ENCODE measurements around the gene PQBP1.
"Not testable (repeated sequence)": the region's sequence is repeated elsewhere in the genome, so short reads cannot be mapped to it uniquely, and the experiment has no call there.

PQBP1 gene

DNA sequence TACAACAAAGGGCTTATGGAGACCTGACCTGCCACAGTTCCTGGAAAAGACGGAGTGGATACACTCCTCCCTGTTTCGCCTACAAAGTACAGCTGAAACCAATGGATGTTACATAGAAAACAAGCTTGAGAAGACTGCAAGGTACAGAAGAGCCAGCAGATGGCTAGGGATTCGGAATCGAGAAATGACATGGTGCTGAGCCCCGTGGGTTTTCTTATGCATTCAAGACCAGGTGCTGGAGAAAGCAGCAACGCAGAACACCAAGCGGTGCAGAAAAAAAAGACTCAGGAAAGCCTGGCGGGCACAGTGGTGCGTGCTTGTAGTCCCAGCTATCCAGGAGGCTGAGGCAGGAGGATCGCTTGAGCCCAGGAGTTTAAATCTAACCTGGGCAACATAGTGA is 14.0 kb upstream of the PQBP1 start:
- no peak overlapping the region for H3K4me3 ChIP-seq (ENCODE audit: low read length)

DNA sequence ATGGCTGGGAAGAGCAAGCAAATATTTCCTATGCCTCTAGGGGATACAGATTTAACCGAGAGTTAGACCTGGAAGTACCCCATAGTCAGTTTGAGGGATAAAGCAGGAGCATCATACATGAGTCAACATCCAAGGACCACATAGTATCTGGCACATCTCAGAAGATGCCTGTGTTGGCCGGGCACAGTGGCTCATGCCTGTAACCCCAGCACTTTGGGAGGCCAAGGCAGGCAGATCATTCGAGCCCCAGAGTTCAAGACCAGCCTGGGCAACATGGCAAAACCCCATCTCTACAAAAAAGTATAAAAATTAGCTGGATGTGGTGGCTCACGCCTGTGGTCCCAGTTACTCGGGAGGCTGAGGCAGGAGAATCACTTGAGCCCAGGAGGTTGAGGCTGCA is 11.1 kb upstream of the PQBP1 start:
- H3K4me3 ChIP-seq (ENCODE audit: low read length), result not testable (repeated sequence)

More for the DNA sequence above, 14.0 kb upstream of the PQBP1 start:
- DNase-seq (ENCODE audit: low read depth), result no peak
- TF ChIP-seq, protein P1, sequence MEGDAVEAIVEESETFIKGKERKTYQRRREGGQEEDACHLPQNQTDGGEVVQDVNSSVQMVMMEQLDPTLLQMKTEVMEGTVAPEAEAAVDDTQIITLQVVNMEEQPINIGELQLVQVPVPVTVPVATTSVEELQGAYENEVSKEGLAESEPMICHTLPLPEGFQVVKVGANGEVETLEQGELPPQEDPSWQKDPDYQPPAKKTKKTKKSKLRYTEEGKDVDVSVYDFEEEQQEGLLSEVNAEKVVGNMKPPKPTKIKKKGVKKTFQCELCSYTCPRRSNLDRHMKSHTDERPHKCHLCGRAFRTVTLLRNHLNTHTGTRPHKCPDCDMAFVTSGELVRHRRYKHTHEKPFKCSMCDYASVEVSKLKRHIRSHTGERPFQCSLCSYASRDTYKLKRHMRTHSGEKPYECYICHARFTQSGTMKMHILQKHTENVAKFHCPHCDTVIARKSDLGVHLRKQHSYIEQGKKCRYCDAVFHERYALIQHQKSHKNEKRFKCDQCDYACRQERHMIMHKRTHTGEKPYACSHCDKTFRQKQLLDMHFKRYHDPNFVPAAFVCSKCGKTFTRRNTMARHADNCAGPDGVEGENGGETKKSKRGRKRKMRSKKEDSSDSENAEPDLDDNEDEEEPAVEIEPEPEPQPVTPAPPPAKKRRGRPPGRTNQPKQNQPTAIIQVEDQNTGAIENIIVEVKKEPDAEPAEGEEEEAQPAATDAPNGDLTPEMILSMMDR (IDR thresholded peaks at IDR 0.05; ENCODE audit: insufficient read depth, low read depth, low read length, missing control alignments), result no peak

DNA sequence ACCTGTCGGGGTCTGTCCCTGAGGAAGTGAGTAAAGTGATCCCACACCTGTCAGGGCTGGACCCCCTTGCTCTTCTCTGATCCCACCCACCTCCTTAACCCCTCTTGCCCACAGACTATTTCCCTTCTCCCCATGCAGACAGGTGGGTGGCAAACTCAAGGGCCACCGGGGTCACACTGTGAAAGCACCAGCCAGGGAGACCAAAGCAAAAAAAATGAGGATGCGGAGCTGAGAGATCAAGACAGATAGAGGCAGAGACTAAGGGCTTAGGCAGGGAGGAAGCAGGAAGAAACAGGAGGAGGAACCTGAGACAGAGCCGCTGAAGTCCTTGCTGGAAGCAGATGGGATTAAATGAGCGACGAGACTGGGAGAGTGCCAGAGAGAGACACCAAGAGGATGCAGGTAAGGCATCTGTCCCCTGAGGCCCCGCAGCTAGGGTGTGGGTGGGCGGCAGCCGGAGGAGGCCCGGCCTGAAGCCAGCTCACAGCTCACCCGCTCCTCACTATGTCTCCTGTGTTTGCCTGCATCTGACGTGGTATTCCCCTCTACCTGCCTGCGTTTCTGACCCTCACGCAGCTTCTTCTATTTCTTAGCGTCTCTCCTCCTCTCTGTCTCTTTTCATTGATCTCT is 7.3 kb upstream of the PQBP1 start:
- DNase-seq (ENCODE audit: low read depth), result no peak
- TF ChIP-seq, protein P1 (IDR thresholded peaks at IDR 0.05; ENCODE audit: insufficient read depth, low read depth, low read length, missing control alignments), result no peak
- H3K4me3 ChIP-seq (ENCODE audit: low read length), result peak overlapping the region; percentile 44

More for the DNA sequence above, 11.1 kb upstream of the PQBP1 start:
- not testable (repeated sequence) for DNase-seq (ENCODE audit: low read depth)

DNA sequence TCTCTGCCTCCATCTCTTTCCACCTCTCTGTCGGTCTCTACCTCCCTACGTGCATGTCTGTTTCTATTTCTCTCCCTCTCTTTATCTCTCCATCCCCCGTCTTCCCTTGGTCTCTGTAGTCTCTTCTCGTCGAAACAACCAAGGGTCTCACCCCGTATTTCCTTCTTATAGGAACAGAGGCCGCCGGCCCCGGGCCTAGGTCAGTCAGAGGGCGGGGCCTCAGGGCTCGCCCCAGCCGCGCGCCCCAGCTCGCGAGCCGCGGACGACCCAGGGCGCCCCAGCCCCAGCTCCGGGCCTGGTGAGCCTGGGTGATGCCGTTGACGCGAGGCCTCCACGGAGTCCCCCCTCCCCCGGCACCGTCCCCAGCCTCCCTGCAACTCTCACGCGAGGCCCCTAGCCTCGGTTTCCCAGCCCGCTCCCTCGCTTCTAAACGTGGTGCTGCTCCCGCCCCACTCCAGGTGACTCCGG is 6.8 kb upstream of the PQBP1 start:
- TF ChIP-seq, protein P1 (IDR thresholded peaks at IDR 0.05; ENCODE audit: insufficient read depth, low read depth, low read length, missing control alignments), result no peak
- no peak for DNase-seq (ENCODE audit: low read depth)
- peak overlapping the region; percentile 44 for H3K4me3 ChIP-seq (ENCODE audit: low read length)

DNA sequence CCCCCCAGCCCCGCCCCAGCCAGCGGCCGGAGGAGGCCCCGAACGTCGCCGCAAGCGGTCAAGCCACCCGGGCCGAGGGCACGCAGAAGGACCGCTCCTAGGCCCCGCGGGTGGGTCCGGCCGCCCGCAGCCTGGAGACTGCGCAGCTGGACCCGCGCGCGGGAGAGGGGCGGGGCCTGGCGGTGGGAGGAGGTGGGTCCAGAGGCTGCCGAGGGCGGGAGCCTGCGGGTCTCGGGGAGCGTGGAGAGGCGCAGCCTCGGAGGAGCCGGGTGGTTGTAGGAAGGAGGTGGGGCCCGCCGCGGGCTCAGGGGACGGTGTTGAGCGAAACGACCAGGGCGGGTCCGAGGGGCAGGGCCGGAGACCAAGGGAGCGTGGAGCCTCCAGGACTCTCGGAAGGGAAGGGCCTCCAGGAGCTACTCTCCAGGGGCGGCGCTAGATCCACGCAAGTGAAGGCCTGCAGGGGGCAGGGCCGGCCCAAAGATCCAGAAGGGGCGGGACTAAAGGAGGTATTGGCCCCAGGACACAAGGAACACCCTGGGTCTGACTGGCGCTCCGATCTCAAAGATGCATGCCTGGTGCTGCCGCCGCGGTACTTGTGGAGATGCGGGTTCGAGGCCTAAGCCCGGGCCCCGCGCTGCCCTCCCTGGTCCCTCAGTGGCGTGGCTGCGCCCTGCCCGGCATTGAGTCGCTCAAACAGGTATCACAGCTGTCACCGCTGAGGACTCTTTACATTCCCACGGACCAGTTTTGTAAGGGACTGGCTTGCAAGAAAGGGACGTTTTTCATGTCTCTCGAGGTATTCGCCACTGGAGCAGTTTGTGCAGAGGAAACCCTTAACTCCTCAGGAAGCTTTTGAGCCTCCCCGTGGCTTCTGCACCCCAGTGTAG is 6.1 kb upstream of the PQBP1 start:
- TF ChIP-seq, protein P1 (IDR thresholded peaks at IDR 0.05; ENCODE audit: insufficient read depth, low read depth, low read length, missing control alignments), result peak; percentile 48
- DNase-seq (ENCODE audit: low read depth), result peak; percentile 87

DNA sequence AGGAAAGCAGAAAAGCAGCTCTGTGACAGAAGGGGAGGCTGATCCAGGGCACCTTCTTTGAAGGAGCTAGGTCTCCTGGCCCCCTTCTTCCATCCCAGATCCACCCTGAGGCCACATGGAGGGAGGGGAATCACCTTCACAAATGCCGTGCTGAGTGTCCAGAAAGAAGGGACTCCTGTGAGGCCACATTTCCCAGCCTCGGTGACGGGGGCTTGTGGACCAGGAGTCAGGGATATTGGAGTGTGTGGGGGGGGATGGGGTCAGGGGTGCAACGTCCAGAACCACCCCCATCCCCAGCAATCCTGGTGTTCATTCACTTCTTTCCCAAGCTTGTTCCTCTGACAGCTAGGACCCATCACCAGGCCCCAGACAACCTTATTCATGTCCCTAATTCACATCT is 4.8 kb upstream of the PQBP1 start:
- no peak for DNase-seq (ENCODE audit: low read depth)
- TF ChIP-seq, protein P1 (IDR thresholded peaks at IDR 0.05; ENCODE audit: insufficient read depth, low read depth, low read length, missing control alignments), result no peak
- no peak overlapping the region for H3K4me3 ChIP-seq (ENCODE audit: low read length)

More for the DNA sequence above, 6.1 kb upstream of the PQBP1 start:
- H3K4me3 ChIP-seq (ENCODE audit: low read length), result peak overlapping the region; percentile 44

DNA sequence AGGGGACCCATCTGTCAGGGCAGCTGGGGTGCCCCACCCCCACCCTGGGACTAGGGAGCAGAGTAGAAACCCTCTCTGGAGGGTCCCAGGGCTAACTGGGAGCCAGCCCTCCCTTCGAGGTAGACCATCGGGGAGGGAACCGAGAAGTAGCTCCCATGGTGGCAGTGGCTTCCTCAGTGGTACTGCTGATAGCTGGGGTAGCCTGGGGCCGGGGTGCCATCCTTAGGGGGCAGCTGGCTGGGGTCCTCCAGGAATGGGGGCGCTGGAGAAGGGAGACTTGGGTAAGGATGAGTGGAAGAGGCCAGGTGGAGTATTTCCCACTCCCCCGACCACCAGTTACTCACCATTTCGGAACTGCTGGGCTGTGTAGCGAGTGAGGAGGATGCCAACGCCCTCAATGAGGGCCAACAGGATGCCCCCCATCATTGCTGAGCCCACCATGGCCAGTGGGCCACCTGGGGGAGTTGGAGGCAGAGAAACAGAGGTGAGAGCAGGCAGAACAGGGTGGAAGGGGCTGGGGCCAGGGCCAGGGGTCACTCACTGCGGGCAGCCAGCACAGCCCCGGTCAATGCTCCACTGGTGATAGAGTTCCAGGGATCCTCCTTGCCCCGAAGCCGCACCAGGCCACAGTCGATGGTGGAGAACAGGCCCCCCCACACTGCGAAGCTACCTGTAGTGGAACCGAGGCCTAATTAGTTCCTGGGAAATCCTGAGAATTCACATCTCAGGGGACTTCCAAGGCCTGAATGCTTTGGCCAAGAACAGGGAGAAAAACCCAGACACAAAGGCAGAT is 4.0 kb upstream of the PQBP1 start:
- TF ChIP-seq, protein P1 (IDR thresholded peaks at IDR 0.05; ENCODE audit: insufficient read depth, low read depth, low read length, missing control alignments), result no peak
- no peak for DNase-seq (ENCODE audit: low read depth)
- H3K4me3 ChIP-seq (ENCODE audit: low read length), result no peak overlapping the region

All from epithelial cell of esophagus (primary cell).